HG03045 (cell line): ENCODE measurements around the gene SZT2.

Source experiments
- ATAC-seq: cut with Tn5 transposase; IDR thresholded peaks from one replicate; pipeline ENCODE4 v1.9.1; 2021; ENCODE audit warnings: mild to moderate bottlenecking, moderate library complexity; ENCODE audit not compliant: unreplicated experiment

The SZT2 gene

DNA sequence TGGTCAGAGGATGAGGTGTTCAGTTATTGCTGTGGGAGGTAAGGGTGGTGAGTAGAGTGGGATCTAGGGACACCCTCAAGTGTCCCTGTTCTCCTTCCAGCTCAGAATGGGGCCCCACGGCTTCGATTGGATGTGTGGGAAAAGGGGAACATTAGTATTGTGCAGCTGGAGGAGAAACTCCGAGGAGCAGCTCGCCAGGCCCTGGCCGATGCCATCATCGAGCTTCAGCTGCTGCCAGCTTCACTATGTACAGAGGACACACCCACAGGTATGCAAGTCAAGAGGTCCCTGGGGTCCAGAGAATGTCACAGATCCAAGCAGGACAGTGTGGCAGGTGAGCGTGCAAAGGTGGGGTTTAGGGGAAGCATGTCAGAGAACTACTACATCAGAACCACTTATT lies 50.1 kb downstream of the SZT2 start:
- ATAC-seq, result no peak

DNA sequence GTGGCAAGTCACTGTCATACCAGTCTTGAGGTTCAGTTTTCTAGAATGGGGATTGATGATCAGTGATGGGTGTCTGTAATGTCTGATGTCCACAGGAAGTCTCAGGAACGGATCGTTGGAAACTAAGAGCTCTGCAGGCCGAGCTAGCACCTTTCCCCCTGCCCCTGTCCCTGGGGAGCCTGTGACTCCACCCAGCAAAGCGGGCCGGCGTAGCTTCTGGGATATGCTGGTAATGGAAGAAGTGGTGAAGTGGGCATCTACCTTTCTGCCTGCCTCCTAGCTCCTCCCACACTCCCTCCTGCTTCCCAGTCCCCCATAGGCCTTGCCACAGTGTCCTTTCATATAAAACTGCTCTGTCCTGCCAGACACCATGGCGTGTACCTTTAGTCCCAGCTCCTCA lies 50.7 kb downstream of the SZT2 start:
- no peak for ATAC-seq

DNA sequence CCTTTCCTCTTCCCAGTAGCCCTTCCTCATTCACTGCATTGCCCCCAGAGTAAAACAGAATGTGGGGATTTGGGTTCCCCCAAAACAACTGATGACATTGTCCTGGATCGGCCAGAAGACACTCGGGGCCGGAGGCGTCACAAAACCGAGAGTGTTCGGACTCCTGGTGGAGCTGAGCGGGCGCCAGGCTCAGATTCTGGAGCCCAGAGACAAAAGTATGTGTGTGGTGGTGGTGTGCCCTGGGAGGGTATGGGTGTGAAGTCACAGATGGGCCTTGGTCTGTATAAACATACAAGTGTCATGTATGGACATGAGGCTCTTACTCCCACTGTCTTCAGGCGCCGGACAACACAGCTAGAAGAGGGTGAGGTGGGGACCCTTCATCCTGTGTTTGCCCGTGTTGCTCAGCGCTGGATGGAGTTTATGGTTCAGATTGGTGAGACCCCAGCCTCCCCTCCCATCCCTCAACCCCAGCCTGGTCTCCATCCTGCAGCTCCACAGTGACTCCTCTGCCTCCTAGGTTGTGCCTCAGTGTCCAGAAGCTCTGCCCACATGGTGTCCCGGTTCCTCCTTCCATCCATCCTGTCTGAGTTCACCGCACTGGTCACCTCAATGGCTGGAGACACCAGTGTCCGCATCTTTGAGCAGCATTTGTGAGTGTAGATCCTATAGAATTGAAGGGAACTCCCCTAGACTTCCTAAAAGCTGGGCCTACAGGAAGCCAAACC lies 51.6 kb downstream of the SZT2 start:
- no peak for ATAC-seq

DNA sequence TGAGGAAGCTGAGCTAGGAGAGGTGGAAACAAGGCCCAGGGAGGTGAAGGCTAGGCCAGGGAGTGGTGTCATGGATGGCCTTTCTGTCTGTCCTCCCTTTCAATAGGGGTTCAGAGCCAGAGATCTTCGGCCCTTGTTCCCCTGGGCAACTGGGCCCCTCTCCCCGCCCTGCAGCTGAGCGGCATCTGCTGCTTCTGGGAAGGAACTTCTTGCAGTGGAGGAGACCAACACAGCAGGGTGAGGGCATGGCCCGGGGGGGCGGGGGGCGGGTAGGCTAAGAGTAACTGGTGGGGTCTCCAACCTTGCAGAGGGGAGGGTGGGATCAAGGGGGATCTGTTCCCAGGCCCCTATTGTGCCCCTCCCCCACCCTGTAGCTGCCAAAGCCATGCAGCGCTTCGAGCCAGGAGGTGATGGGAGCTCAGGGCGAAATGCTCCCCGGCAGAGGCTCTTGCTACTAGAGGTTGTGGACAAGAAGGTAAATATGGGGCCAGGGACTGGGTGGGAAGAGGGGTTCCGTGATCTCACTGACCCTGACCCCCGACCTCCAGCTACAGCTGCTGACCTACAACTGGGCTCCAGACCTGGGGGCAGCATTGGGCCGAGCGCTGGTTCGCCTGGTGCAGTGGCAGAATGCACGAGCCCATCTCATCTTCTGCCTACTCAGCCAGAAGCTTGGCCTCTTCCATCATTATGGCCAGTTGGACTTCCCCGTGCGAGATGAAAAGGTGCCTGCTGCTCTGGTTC lies 52.4 kb downstream of the SZT2 start:
- no peak for ATAC-seq

DNA sequence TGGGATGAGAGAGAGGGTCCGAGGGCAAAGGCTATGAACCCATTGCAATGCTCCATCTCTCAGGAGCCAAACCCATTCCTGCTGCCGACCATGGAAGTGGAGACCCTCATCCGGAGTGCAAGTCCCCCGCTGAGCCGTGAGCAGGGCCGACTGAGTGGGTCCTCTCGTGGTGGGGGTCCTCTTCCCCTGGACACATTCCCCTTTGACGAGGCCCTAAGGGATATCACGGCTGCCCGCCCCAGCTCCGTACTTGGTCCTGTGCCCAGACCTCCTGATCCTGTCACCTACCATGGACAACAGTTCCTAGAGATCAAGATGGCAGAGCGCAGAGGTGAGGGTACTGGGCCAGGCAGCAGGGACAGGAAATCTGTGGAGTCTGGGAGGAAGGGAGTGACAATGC lies 53.1 kb downstream of the SZT2 start:
- ATAC-seq, result no peak

DNA sequence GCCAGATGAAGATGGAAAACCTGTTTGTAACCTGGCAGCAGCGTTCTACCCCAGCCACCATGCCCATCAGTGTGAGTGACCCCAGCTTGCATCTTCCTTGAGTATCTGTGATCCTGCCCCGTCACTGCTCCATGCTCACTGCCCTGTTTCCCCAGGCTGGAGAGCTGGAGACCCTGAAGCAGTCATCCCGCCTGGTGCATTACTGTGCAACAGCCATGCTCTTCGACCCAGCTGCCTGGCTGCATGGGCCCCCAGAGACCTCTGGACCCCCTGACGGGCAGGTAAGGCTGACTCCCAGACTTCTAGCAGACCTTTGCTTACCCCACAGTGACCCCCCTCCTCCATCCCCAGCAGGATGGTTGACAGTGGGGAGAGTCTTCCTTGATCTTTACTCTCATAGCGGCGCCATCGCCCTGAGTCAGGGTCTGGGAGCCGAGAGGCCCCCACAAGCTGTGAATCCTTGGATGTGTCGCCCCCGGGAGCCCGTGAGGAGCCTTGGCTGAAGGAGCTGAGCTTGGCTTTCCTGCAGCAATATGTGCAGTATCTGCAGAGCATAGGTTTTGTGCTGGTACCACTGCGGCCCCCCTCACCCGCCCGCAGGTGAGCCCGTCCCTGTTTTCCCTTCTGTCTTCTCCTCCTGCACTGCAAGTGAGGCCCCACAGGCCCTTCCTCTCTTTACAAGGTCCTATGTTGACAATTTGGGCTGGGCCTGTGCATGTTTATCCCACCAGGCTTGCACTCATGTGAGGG lies 53.7 kb downstream of the SZT2 start:
- ATAC-seq, result no peak

DNA sequence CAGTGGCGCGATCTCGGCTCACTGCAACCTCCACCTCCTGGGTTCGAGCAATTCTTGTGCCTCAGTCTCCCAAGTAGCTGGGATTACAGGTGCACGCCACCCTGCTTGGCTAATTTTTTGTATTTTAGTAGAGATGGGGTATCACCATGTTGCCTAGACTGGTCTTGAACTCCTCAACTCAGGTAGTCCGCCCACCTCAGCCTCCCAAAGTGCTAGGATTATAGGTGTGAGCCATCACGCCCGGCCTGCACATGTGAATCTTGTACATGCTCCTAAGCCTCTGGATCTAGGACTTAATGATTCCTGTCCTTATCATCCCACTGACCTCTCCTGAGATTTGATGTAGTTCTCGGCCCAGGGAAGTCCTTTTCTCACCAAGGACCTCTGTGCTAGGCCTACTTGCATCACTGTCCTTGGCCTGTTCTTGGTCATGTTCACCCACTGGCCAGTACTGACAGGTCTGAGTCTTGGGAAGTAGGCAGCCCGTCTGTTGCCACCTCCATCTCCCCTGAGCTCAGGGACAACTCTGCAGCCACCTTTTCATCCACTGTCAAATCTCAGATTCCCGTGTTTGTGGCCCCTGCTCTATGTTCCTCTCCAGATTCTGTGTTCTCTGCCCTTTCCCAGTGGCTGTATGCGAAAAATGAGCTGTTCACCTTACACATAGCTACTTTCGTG lies 54.6 kb downstream of the SZT2 start:
- no peak for ATAC-seq

DNA sequence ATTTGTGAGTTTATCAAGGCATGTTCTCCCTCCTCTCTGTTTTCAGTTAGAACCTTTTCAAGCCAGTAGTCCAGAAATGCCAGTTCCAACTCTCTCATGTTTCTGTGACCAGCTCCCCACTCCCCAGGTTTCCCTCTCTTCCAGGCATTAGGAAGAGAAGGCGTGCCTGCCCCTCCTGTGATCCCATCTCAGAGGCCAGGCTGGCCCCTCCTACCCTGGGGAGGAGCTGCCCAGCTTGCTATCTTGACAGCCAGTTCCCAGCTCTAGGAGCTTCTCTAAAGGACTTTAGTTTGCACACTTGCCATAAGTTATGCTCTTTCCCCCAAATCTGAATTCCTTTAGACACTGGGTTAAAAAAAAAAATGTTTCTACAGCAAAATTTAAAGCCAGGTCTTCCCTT lies 55.1 kb downstream of the SZT2 start:
- no peak for ATAC-seq

DNA sequence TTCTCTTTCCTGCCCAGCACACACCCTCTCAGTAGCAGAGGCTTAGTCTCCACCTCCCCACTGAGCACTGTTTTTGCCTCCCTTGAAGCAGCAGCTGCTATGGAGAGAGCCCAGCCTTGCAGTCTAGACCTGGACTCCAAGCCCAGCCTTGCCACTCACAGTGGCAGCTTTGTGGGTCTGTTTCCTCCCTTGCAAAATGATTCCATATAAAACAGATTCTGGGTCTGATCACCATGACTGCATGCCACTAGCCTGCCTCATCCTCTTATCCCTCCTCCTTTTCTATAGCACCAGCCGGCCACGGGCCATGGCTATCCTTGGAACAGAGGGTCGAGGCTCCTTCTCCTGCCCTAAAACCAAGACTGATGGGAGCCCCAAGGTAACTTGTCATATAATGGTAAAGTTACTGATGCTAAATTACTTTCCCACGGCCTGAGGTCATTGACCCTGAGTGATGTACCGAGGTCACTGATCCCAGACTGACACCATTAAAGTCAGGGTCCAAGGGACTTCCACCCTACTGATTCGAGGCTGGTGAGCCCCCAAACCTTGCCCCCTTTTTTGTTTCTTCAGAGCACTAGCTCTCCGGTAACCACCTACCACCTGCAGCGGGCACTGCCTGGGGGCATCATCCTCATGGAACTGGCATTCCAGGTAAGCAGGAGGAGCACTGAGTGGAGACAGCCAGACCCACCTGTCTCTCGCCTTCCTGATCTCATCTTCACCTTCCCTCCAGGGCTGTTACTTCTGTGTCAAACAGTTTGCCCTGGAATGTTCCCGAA lies 56.1 kb downstream of the SZT2 start:
- ATAC-seq, result no peak

DNA sequence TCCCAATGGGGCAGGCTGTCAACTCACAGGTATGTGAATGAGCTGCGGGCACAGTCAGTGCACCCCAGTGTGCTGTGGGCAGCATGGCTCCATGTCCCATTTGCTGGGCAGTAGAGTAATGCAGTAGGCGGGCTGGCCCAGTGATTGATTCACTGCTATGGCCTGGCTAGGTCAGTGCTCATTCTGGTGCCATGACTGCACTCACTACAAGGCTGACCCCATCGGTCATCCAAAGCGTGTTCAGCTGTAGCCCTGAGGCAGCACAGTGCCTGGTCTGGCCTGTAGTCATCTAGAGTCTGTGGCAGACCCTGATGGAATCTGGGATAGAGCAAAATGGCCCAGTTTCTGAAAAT lies 56.7 kb downstream of the SZT2 start:
- ATAC-seq, result no peak

DNA sequence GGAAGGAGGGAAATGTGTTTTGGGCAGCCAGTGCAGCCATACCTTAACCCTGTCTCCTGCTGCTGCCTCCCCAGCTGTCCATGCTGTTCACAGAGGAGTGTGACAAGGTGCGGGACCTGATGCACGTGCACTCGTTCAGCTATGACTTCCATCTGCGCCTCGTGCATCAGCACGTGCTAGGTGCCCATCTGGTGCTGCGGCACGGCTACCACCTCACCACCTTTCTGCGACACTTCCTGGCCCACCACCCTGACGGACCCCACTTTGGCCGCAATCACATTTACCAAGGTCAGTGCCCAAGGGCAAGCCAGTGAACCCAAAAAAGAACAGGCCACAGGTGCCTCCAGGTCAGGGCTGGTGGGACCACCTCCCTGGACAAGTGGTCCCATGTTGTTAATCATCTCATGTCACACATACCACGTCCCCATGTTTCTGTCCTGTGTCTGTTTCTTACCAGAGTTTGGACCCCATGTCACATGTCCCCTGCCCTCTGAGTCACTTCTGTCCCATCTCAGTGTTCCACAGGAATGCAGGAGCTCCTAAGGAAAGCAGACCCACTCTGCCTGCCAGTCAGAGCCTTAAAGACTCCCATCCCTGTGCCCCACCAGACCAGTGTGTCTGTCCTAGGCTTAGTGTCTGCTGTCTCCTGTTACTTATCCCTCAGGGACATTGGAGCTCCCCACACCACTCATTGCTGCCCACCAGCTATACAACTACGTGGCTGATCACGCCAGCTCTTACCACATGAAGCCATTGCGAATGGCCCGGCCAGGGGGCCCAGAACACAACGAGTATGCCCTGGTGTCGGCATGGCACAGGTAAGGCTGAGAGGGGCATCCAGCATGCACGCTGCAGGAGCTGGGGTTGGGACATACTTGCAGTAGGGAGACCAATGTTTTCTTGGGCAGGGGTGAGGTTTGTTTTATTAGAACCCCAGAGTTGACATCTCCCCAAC lies 57.5 kb downstream of the SZT2 start:
- ATAC-seq, result no peak

DNA sequence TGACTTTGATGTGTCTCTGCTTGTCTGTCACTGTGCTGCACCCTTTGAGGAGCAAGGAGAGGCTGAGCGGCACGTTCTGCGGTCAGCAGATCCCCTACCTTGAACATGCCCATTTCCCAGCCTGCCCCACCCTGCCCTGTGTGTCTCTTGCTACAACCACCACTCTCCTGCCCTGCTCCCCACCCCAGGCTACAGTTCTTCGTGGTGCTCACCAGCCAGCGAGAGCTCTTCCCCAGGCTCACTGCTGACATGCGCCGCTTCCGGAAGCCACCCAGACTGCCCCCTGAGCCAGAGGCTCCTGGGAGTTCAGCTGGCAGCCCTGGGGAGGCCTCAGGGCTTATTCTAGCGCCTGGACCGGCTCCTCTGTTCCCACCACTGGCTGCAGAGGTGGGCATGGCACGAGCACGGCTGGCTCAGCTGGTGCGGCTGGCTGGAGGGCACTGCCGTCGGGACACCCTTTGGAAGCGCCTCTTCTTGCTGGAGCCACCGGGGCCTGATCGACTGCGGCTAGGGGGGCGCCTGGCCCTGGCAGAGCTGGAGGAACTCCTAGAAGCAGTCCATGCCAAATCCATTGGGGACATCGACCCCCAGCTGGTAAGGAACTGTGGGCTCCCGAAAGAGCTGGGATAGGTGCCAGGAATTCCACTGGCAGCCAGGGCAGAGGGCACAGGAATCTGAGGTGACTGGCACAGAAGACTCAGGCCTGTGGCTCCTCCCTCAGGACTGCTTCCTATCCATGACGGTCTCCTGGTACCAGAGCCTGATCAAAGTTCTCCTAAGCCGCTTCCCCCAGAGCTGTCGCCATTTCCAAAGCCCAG lies 58.4 kb downstream of the SZT2 start:
- no peak for ATAC-seq

DNA sequence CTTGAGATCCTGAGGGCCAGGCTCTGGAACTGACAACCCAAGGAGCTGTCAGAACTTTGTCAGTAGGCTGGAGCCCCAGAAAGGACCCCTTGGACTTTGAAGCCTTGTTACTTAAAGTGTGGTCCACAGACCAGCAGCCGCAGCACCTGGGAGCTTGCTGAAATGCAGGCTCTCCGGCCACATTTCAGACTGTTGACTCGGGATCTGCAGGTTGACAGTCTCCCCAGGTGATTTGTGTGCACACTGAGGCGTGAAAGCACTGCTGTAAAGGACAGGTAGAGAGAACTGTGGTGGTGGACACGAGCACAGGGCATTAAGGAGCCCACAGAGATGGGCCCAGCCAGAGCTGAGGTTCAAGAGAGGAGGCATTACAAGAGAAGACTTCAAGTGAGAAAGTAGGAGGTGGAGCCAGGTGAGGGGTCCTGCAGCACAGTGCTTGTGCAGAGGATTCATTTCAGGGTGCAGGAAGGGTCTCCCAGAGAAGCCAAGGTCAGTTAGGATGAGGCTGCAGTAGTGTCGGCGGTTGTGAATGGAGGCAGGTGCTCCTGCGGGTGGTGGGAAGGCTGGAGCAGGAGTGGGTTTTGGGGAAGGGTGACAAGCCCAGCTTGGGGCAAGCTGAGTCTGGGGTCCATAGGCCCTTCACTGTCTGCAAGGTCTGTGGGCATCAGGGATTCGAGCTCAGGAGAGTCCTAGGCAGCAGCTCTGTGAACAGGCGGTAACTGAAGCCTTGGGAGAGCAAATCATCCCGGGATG lies 59.4 kb downstream of the SZT2 start:
- ATAC-seq, result no peak

DNA sequence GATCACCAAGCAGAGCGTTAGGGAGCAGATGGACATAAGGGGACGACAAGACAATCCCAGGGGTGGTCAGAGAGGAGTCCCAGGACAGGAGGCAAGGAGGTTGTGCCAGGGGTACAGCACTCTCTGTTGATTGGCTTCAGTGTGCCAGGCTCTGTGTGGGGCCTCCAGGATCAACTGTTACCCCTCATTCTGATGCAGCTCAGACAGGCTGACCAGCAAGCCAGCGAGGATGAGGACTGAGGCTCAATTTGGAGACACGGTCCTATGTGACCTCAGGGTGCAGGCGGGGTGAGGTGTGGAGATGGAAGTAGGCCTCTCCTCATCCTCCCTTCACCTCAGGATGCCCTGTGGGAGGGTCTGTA lies 60.0 kb downstream of the SZT2 start:
- no peak for ATAC-seq

DNA sequence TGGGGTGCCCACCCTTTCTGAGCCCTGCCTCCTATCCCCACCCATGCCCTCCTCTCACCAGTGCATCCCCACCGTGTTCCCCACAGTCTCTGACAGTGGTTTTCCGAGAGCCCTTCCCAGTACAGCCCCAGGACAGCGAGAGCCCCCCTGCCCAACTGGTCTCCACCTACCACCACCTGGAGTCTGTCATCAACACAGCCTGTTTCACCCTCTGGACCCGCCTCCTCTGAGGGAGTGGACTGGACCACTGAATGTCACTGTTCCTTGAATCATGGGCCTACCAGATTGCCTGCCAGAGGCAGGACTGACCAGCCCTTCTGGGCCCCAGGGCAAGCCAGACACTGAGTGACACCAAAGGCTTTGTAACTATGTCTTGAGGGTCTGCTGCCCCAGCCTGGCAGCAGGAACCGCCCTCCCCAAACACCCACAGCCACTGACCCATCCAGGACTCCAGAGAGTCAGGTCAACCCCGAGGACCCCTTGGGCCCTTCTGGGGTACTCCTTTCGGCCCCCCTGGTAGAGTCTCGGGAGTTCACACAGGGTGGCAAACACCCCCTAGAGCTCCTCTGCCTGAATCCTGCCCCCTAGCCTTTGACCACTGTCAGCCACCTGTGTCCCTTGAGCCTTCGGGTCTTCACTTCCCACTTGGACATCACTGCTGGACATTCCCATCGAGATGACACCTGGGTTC lies 60.7 kb downstream of the SZT2 start:
- no peak for ATAC-seq

DNA sequence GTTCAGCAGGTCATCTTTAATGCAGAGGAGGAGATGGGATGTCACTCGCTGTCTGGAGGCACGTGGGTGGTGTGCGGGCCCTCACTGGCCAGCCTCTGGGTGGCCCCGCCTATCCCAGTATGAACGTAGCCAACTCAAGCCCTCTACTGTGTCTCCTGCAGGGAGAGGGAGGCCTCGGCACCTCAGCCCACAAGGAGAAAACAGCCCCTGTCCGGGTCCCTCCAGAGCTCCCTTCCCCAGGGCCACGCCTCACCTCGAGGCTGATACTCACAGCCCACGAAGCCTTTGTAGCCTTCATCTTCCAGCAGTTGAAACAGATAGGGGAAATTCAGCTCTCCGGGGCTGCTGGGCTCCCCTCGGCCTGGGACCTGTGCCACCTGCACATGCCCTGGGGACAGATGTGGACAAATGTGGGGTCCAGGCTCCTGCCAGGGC lies 61.5 kb downstream of the SZT2 start:
- ATAC-seq, result no peak

DNA sequence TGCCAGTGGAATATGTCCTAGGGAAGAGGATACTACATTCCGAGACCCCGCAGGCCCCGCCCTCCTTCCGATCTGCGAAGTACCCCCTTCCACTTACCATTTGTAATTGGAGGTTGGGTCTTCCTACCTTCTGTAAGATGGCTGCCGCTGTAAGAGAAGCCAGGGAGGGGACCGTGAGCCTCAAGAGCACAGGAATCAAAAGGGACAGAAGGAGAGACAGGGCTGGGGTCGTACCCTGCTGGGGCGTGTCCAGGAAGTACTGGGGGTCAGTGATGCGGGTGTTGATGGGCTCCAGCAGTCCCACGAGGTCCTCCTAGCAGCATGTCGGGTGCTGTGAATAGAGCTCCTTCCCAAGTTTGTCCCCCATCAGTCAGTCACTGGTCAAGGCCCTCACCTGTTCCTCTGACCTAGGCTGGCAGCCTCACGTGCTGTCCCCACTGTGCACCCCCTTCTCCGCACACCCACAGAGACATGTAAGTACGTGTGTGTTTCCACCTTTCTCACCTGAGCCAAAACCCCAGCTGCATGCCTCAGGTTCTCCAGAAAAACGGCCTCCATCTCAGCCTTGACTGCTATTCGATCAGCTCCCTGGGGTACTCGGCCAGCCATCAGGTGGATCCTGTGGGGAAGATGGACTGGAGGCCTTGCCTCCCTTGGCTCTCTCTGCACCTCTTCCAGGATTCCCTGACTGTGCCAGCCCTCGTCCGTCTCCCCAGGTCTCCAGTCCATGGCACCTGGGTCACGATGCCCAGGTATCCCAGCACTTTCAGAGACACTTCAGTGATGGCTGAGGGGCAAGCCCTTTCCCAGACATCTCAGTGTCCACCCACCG lies 62.2 kb downstream of the SZT2 start:
- ATAC-seq, result no peak
